ENCODE results near the gene CT45A2. TPM values are rescaled to one million over a fixed set of nuclear protein-coding genes. Genes with fewer than 3 reads are reported as not detected.
"Not testable (repeated sequence)": the region's sequence is repeated elsewhere in the genome, so short reads cannot be mapped to it uniquely, and the experiment has no call there.

Gene CT45A2, protein sequence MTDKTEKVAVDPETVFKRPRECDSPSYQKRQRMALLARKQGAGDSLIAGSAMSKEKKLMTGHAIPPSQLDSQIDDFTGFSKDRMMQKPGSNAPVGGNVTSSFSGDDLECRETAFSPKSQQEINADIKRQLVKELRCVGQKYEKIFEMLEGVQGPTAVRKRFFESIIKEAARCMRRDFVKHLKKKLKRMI
- total RNA-seq (not detected), polyA plus RNA-seq (not detected)
- long read RNA-seq, donor 1: 0 reads
- long read RNA-seq, donor 2: 0 reads

GRCh38 chrX:135819912-135820311 is at the start of gene CT45A2:
TSS of gene CT45A2 (minus strand) at chrX:135820012. CDS start at chrX:135816265, 3,747 bp downstream.
- H3K27ac ChIP-seq; intact Hi-C loops (cut with DNase I; ENCODE audit: low total_unique reads); H3K9me3 ChIP-seq; DNase-seq; H3K4me1 ChIP-seq; H3K4me3 ChIP-seq; H3K36me3 ChIP-seq; H3K27me3 ChIP-seq (replicated peaks in 1 of 7): not testable (repeated sequence)
- WGBS, 5 donors: no CpG with 5 or more reads among the region's 17 CpGs

DNA sequence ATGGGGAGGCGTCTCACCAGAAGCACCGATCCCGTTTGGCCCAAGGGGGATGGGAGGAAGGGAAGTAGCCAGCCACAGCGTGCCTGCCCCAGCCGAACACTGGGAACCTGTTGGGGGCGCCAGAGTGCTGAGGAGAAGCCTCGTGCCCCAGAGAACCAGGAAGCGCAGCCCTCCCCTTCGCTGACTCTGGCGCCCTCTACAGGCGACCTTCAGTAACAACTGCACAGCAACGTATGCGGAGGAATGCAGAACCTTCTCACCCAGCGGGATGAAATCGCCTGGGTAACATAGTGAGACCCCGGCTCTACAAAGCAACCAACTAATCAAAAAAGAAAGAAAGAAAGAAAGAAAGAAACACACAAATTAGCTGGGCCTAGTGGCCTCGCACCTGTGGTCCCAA is 34.6 kb upstream of the CT45A2 start, which contains the start of gene CT45A8:
TSS of gene CT45A8 (minus strand) at position 101 of the 400 bp plus-strand sequence. CDS start 3,755 bp downstream, outside the sequence.
- no CpG with 5 or more reads among the region's 17 CpGs for WGBS, 5 donors

GRCh38 chrX:135837180-135837579 is 17.4 kb upstream of the CT45A2 start, which contains the start of gene CT45A7:
TSS of gene CT45A7 (minus strand) at chrX:135837280. CDS start at chrX:135833533, 3,747 bp downstream.
- intact Hi-C loops (cut with DNase I; ENCODE audit: low total_unique reads); H3K27me3 ChIP-seq (replicated peaks in 1 of 7); H3K4me3 ChIP-seq; H3K4me1 ChIP-seq; H3K27ac ChIP-seq; H3K36me3 ChIP-seq; H3K9me3 ChIP-seq; DNase-seq: not testable (repeated sequence)
- WGBS, 5 donors: no CpG with 5 or more reads among the region's 17 CpGs

More for the DNA sequence above, 34.6 kb upstream of the CT45A2 start, which contains the start of gene CT45A8:
- H3K4me1 ChIP-seq; DNase-seq; H3K9me3 ChIP-seq; H3K36me3 ChIP-seq; H3K27me3 ChIP-seq (replicated peaks in 1 of 7); H3K27ac ChIP-seq; H3K4me3 ChIP-seq; intact Hi-C loops (cut with DNase I; ENCODE audit: low total_unique reads): not testable (repeated sequence)

DNA sequence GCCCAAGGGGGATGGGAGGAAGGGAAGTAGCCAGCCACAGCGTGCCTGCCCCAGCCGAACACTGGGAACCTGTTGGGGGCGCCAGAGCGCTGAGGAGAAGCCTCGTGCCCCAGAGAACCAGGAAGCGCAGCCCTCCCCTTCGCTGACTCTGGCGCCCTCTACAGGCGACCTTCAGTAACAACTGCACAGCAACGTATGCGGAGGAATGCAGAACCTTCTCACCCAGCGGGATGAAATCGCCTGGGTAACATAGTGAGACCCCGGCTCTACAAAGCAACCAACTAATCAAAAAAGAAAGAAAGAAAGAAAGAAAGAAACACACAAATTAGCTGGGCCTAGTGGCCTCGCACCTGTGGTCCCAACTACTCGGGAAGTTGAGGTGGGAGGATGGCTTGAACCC is 17.1 kb downstream of the CT45A2 start, which contains the start of gene CT45A6:
TSS of gene CT45A6 (minus strand) at position 101 of the 400 bp plus-strand sequence. CDS start 3,794 bp downstream, outside the sequence.
- H3K9me3 ChIP-seq; H3K27ac ChIP-seq; H3K36me3 ChIP-seq; H3K4me1 ChIP-seq; DNase-seq; H3K27me3 ChIP-seq (replicated peaks in 1 of 7); intact Hi-C loops (cut with DNase I; ENCODE audit: low total_unique reads); H3K4me3 ChIP-seq: not testable (repeated sequence)
- WGBS, 5 donors: no CpG with 5 or more reads among the region's 16 CpGs

DNA sequence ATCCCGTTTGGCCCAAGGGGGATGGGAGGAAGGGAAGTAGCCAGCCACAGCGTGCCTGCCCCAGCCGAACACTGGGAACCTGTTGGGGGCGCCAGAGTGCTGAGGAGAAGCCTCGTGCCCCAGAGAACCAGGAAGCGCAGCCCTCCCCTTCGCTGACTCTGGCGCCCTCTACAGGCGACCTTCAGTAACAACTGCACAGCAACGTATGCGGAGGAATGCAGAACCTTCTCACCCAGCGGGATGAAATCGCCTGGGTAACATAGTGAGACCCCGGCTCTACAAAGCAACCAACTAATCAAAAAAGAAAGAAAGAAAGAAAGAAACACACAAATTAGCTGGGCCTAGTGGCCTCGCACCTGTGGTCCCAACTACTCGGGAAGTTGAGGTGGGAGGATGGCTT is 34.4 kb downstream of the CT45A2 start, which contains the start of gene CT45A5:
TSS of gene CT45A5 (minus strand) at position 101 of the 400 bp plus-strand sequence. CDS start 3,774 bp downstream, outside the sequence.
- H3K4me3 ChIP-seq; H3K27ac ChIP-seq; H3K4me1 ChIP-seq; DNase-seq; H3K36me3 ChIP-seq; H3K27me3 ChIP-seq (replicated peaks in 1 of 7); intact Hi-C loops (cut with DNase I; ENCODE audit: low total_unique reads); H3K9me3 ChIP-seq: not testable (repeated sequence)
- no CpG with 5 or more reads among the region's 16 CpGs for WGBS, 5 donors

DNA sequence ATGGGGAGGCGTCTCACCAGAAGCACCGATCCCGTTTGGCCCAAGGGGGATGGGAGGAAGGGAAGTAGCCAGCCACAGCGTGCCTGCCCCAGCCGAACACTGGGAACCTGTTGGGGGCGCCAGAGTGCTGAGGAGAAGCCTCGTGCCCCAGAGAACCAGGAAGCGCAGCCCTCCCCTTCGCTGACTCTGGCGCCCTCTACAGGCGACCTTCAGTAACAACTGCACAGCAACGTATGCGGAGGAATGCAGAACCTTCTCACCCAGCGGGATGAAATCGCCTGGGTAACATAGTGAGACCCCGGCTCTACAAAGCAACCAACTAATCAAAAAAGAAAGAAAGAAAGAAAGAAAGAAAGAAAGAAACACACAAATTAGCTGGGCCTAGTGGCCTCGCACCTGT is 51.7 kb downstream of the CT45A2 start, which contains the start of gene CT45A3:
TSS of gene CT45A3 (minus strand) at position 101 of the 400 bp plus-strand sequence. CDS start 3,747 bp downstream, outside the sequence.
- H3K4me3 ChIP-seq; intact Hi-C loops (cut with DNase I; ENCODE audit: low total_unique reads); H3K9me3 ChIP-seq; H3K27ac ChIP-seq; H3K36me3 ChIP-seq; H3K4me1 ChIP-seq; H3K27me3 ChIP-seq (replicated peaks in 1 of 7); DNase-seq: not testable (repeated sequence)
- no CpG with 5 or more reads among the region's 17 CpGs for WGBS, 5 donors

Other genes starting within 250 kb of the CT45A2 start
- gene CT45A1, start 106.4 kb downstream of the CT45A2 start, total RNA-seq: not detected
- not detected for gene CT45A1, start 106.4 kb downstream of the CT45A2 start, polyA plus RNA-seq
- gene CT45A3, start 51.8 kb downstream of the CT45A2 start, total RNA-seq: not detected
- gene CT45A3, start 51.8 kb downstream of the CT45A2 start, polyA plus RNA-seq: not detected
- not detected for gene CT45A5, start 34.5 kb downstream of the CT45A2 start, total RNA-seq
- not detected for gene CT45A5, start 34.5 kb downstream of the CT45A2 start, polyA plus RNA-seq
- gene CT45A6, start 17.2 kb downstream of the CT45A2 start, total RNA-seq: not detected
- gene CT45A6, start 17.2 kb downstream of the CT45A2 start, polyA plus RNA-seq: not detected
- not detected for gene CT45A7, start 17.3 kb upstream of the CT45A2 start, total RNA-seq
- not detected for gene CT45A7, start 17.3 kb upstream of the CT45A2 start, polyA plus RNA-seq
- not detected for gene CT45A8, start 34.5 kb upstream of the CT45A2 start, total RNA-seq
- gene CT45A8, start 34.5 kb upstream of the CT45A2 start, polyA plus RNA-seq: not detected
- not detected for gene CT45A9, start 51.8 kb upstream of the CT45A2 start, total RNA-seq
- not detected for gene CT45A9, start 51.8 kb upstream of the CT45A2 start, polyA plus RNA-seq
- gene CT45A10, start 73.4 kb upstream of the CT45A2 start, total RNA-seq: not detected
- not detected for gene CT45A10, start 73.4 kb upstream of the CT45A2 start, polyA plus RNA-seq
- gene SAGE1, start 73.7 kb upstream of the CT45A2 start, total RNA-seq: not detected
- gene SAGE1, start 73.7 kb upstream of the CT45A2 start, polyA plus RNA-seq: under 1 TPM in 1 of 3 donors, not detected in 2; 0.02 TPM
- gene MMGT1, start 154.0 kb upstream of the CT45A2 start, total RNA-seq: 10 to 100 TPM; 16.5 to 25.7 (median 20.6) TPM
- gene MMGT1, start 154.0 kb upstream of the CT45A2 start, polyA plus RNA-seq: 1 to 10 TPM; 2.5 to 5.2 (median 3.8) TPM
- 10 to 100 TPM; 10.5 to 19.9 (median 14.2) TPM for gene SLC9A6, start 165.4 kb upstream of the CT45A2 start, total RNA-seq
- gene SLC9A6, start 165.4 kb upstream of the CT45A2 start, polyA plus RNA-seq: 1 to 10 TPM; 6.2 to 6.8 (median 6.6) TPM